Transverse colon (tissue), 4 donors: ENCODE measurements around the gene IFI44. TPM values are rescaled to one million over a fixed set of nuclear protein-coding genes. Genes with fewer than 3 reads are reported as not detected.

Source experiments
- DNase-seq: peaks from one replicate; pipeline ENCODE4 v3.0.0-alpha.2; 2019
- H3K27ac ChIP-seq, 4 donors: fragments of 200-600 bp; sonication (generic); 2 replicates each; pipeline ENCODE4 v1.5.1; 2016 to 2018; ENCODE audit warnings: inconsistent platforms in 4 of 4
- H3K27me3 ChIP-seq: fragments of 200-600 bp; sonication (generic); 2 replicates; pipeline ENCODE4 v1.5.1; 2017; ENCODE audit warnings: inconsistent platforms
- H3K36me3 ChIP-seq, 4 donors: fragments of 200-600 bp; sonication (generic); 2 replicates each; pipeline ENCODE4 v1.5.1; 2017 to 2019; ENCODE audit warnings: inconsistent platforms in 4 of 4
- H3K4me1 ChIP-seq, 4 donors: fragments of 200-600 bp; sonication (generic); 2 replicates each; pipeline ENCODE4 v1.5.1; 2017 to 2020; ENCODE audit warnings: inconsistent platforms in 4 of 4
- H3K4me3 ChIP-seq, 4 donors: fragments of 200-600 bp; sonication (generic); 1 replicate in 1 of 4; 2 replicates in 3 of 4; pipeline versions ENCODE4 v1.5.1 to v1.6.1; 2017 to 2019; ENCODE audit warnings: inconsistent platforms in 4 of 4
- H3K9me3 ChIP-seq, 2 donors: fragments of 200-600 bp; sonication (generic); 2 replicates each; pipeline ENCODE4 v1.5.1; 2017 to 2019; ENCODE audit warnings: inconsistent platforms in 2 of 2
- CTCF ChIP-seq, 5 experiments: fragments of 200-600 bp in 3 of 5; fragments of 450-650 bp in 2 of 5; sonication (generic) in 3 of 5; IDR thresholded peaks; 1 replicate in 2 of 5; 2 replicates in 3 of 5; pipeline ENCODE4 v1.5.1; 2016 to 2017; ENCODE audit warnings: antibody characterized with exemption in 5 of 5, inconsistent platforms in 3 of 5, mild to moderate bottlenecking in 2 of 5, moderate library complexity in 1 of 5
- EP300 ChIP-seq: sonication (generic); formaldehyde crosslinking; IDR thresholded peaks from one replicate; pipeline ENCODE4 v1.6.1; 2017; ENCODE audit warnings: antibody characterized with exemption, low read depth
- POLR2A ChIP-seq: fragments of 450-650 bp; IDR thresholded peaks from one replicate; pipeline ENCODE4 v1.6.1; 2016; ENCODE audit warnings: antibody characterized with exemption, mild to moderate bottlenecking, moderate library complexity
- POLR2AphosphoS5 ChIP-seq, 3 donors: sonication (generic); formaldehyde crosslinking; IDR thresholded peaks; one replicate each; pipeline ENCODE4 v1.6.1; 2016; ENCODE audit warnings: antibody characterized with exemption in 3 of 3
- WGBS, 2 donors: methylation state at CpG; one replicate each; pipeline ENCODE4 v1.1.5; 2018; ENCODE audit warnings: low coverage in 1 of 2; 5-methylcytosine and 5-hydroxymethylcytosine counted together
- in situ Hi-C, 4 donors: fragments of 200-750 bp; cut with MboI; loops; one replicate each; pipeline versions ENCODE4 v1.15.0 to v1.15.1; 2017; ENCODE audit warnings: low sequenced_read_pairs in 3 of 4, low pct_ligation_motif_present in 1 of 4, low pct_unique_long_range_greater_than_20kb in 1 of 4
- intact Hi-C: fragments of 100-400 bp; cut with DNase I; formaldehyde crosslinking; loops from one replicate; pipeline ENCODE4 v1.15.1; 2023; ENCODE audit warnings: low total_unique reads
- total RNA-seq, 4 donors: library from RNA; depleted of rRNA; stranded (reverse); fragments of >200 nt; gene quantifications; one replicate each; pipeline ENCODE4 v1.1.0, GENCODE V29; 2016

IFI44 gene
- total RNA-seq, 4 donors from 2014 or later, result 5.9 to 9.7 TPM; not detected in 2

- H3K36me3 ChIP-seq, result no peaks in the 10 kb centered on the region
- H3K27ac ChIP-seq, result no peak overlapping the region
- intact Hi-C loops (no loop called here), in situ Hi-C loops (no loop called here)
- 57% methylated on average over 4 of the region's 4 CpGs; no CpG with 5 or more reads in 1 of the 2 donors for WGBS, 2 donors
- TF ChIP-seq POLR2AphosphoS5 (IDR thresholded peaks at IDR 0.05) (no peak), EP300 (no peak), POLR2A (no peak), CTCF (IDR thresholded peaks at IDR 0.05) (no peak)
- no peaks in the 10 kb centered on the region for H3K9me3 ChIP-seq
- no peaks in the 10 kb centered on the region for H3K27me3 ChIP-seq
- no peaks in the 10 kb centered on the region for H3K4me1 ChIP-seq
- no peak overlapping the region for H3K4me3 ChIP-seq
- DNase-seq, result no peak
These were observed 54.2 kb downstream of the IFI44 start for GRCh38 chr1:78703806-78704205.

- intact Hi-C loops (no loop called here), in situ Hi-C loops (no loop called here)
- no peaks in the 10 kb centered on the region for H3K27me3 ChIP-seq
- no peaks in the 10 kb centered on the region for H3K4me1 ChIP-seq
- no peak for DNase-seq
- 66 to 100% methylated on average over 2 to 3 of the region's 3 CpGs for WGBS, 2 donors
- no peak overlapping the region for H3K27ac ChIP-seq
- H3K4me3 ChIP-seq, result no peak overlapping the region
- H3K9me3 ChIP-seq, result no peaks in the 10 kb centered on the region
- TF ChIP-seq CTCF (IDR thresholded peaks at IDR 0.05) (no peak), EP300 (no peak), POLR2AphosphoS5 (IDR thresholded peaks at IDR 0.05) (no peak), POLR2A (no peak)
- no peaks in the 10 kb centered on the region for H3K36me3 ChIP-seq
These were observed 62.9 kb downstream of the IFI44 start for GRCh38 chr1:78712467-78713051.

GRCh38 chr1:78713297-78713696 is 63.7 kb downstream of the IFI44 start:
- no peak for TF ChIP-seq POLR2A
- no peak for TF ChIP-seq CTCF (IDR thresholded peaks at IDR 0.05)
- TF ChIP-seq POLR2AphosphoS5 (IDR thresholded peaks at IDR 0.05), result no peak
- TF ChIP-seq EP300, result no peak
- in situ Hi-C loops (no loop called here), intact Hi-C loops (no loop called here)
- Histone ChIP-seq H3K4me1 (no peaks in the 10 kb centered on the region), H3K9me3 (no peaks in the 10 kb centered on the region), H3K27me3 (no peaks in the 10 kb centered on the region), H3K27ac (no peak overlapping the region), H3K36me3 (no peaks in the 10 kb centered on the region), H3K4me3 (no peak overlapping the region)
- no peak for DNase-seq

Other genes with a start within 250 kb of the IFI44 start
- 1 to 10 TPM in 2 of 4 donors, under 1 TPM in 2; 0.40 to 4.1 (median 0.97) TPM for gene PTGFR, start 158.9 kb upstream of the IFI44 start, total RNA-seq
- 1 to 10 TPM in 3 of 4 donors, not detected in 1; 1.8 to 5.5 (median 3.3) TPM for gene IFI44L, start 29.4 kb upstream of the IFI44 start, total RNA-seq